ENCODE data around the gene RNF208. TPM values are rescaled to one million over a fixed set of nuclear protein-coding genes. Genes with fewer than 3 reads are reported as not detected.

The RNF208 gene
- polyA plus RNA-seq, 1 donor (not counting 4 experiments of a cell fraction or from before 2014, with no cell fraction given) = not detected

DNA sequence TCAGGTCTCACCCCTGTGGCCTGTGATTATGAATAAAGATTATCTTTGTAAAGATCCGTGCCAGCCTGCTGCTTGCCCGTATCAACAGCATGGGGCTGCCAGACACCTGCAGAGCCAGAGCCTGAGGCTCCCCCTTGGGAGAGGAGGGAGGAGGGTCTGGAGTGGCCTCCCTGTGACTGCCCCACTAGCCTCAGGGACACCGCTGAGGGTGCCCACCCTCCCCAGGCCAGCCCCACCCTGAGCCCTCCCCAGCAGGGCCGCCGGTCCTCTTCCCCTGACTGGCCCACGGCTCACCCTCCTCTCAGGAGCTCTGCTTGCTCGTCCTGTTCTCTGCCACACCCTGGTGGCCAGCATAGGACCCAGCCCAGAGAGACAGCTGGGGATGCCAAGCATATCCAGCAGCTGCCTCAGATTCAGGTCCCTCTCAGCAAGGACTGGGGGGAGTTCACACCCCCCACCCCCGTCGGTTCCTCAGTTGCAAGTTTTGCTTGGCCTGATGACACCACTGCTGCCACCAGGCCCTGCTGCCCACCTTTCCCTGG is 31.7 kb downstream of the RNF208 start:
- H3K27ac ChIP-seq (ENCODE audit: control insufficient read depth, insufficient read depth, low read length) = no peak overlapping the region
- no peak for FAIRE-seq
- peaks cover 2% of the 10 kb centered on the region for H4K20me1 ChIP-seq (ENCODE audit: control insufficient read depth, extremely low read depth, insufficient read depth, low read length)
- TF ChIP-seq, protein P1, sequence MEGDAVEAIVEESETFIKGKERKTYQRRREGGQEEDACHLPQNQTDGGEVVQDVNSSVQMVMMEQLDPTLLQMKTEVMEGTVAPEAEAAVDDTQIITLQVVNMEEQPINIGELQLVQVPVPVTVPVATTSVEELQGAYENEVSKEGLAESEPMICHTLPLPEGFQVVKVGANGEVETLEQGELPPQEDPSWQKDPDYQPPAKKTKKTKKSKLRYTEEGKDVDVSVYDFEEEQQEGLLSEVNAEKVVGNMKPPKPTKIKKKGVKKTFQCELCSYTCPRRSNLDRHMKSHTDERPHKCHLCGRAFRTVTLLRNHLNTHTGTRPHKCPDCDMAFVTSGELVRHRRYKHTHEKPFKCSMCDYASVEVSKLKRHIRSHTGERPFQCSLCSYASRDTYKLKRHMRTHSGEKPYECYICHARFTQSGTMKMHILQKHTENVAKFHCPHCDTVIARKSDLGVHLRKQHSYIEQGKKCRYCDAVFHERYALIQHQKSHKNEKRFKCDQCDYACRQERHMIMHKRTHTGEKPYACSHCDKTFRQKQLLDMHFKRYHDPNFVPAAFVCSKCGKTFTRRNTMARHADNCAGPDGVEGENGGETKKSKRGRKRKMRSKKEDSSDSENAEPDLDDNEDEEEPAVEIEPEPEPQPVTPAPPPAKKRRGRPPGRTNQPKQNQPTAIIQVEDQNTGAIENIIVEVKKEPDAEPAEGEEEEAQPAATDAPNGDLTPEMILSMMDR (optimal IDR thresholded peaks at IDR 0.05 in 1 of 3, IDR thresholded peaks at IDR 0.05 in 1 of 3, conservative IDR thresholded peaks at IDR 0.05 in 1 of 3; ENCODE audit: extremely low read depth in 1 of 3, insufficient read depth in 2 of 3, low read length in 3 of 3) = no peak
- no peak for TF ChIP-seq EZH2 (IDR thresholded peaks at IDR 0.05; ENCODE audit: low read length)
- no peaks in the 10 kb centered on the region for H3K9me3 ChIP-seq (ENCODE audit: control insufficient read depth, low read depth, low read length)
- peaks cover 46% of the 10 kb centered on the region for H3K79me2 ChIP-seq (ENCODE audit: control insufficient read depth, insufficient read depth, low read length)
- no peak overlapping the region for H3K9ac ChIP-seq (ENCODE audit: control insufficient read depth, extremely low read depth, insufficient read depth, low read length)
- dilution Hi-C loops (cut with MboI; ENCODE audit: extremely low pct_ligation_motif_present, low sequenced_read_pairs) = no loop called here
- H2AFZ ChIP-seq (ENCODE audit: control insufficient read depth, low read length) = no peak overlapping the region
- H3K4me3 ChIP-seq (ENCODE audit: control insufficient read depth in 2 of 3, extremely low read depth in 1 of 3, insufficient read depth in 2 of 3, low read depth in 1 of 3, low read length in 3 of 3) = no peak overlapping the region
- peaks cover 13 to 17% of the 10 kb centered on the region in 2 experiments for H3K36me3 ChIP-seq (ENCODE audit: control insufficient read depth in 2 of 2, extremely low read depth in 1 of 2, insufficient read depth in 2 of 2, low read length in 2 of 2)
- H3K9me1 ChIP-seq (ENCODE audit: control insufficient read depth, extremely low read depth, insufficient read depth, low read length) = peaks cover 2% of the 10 kb centered on the region
- no peak overlapping the region for H3K4me2 ChIP-seq (ENCODE audit: control insufficient read depth, extremely low read depth, insufficient read depth, low read depth, low read length)
- H3K27me3 ChIP-seq (ENCODE audit: control insufficient read depth, extremely low read depth, insufficient read depth, low read length) = peaks cover 3% of the 10 kb centered on the region
- no peak for DNase-seq (ENCODE audit: low read depth, low spot score)
- H3K4me1 ChIP-seq (ENCODE audit: control insufficient read depth, extremely low read depth, insufficient read depth, low read length) = peaks cover 33% of the 10 kb centered on the region

DNA sequence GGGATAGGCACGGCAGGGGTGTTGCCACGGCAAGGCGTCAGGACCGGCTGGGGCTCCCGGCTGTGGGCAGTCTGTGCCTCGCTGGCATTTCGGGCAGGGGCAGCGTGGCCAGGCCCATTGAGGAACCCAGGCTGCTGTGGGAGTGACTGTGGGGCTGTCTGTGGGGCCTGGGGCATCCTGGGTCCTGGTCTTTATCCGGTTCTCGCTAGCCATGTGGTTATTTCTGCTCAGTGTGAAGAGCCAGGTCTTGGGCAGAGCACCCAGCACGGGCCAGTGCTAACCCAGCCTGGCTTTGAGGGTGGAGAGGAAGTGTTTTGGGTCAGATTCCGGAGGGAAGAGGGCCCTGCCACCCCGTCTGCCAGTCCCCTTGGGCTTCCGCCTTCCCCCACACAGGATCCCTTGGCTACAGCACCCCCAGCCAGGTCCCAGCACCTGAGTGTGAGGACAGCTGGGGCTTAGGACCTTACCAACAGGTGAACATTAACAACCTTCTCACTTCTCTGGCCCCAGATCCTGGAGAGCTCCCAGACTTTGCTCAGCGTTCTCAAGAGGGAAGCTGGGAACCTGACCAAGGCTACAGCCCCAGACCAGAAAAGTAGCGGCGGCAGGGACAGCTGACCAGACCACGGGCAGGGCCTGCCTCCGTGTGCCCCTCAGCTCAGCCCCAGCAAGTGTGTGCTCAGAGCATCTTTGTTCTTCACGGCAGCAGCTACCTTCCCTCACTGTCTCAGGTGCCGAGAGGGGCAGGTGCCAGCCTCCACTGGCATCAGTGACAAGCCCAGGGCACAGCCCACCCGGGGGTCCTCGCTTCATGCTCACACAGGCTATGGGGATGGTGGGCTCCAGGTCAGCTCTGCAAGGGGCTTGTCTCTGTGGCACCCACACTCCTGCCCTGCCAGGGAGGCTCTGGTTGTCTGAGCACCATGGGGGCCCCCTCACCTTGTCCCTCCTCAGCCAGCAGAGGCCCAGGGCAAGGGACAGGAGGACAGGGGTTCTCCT is 32.4 kb downstream of the RNF208 start:
- H3K36me3 ChIP-seq (ENCODE audit: control insufficient read depth in 2 of 2, extremely low read depth in 1 of 2, insufficient read depth in 2 of 2, low read length in 2 of 2) = peaks cover 13 to 19% of the 10 kb centered on the region in 2 experiments
- TF ChIP-seq, protein P1 (optimal IDR thresholded peaks at IDR 0.05 in 1 of 3, IDR thresholded peaks at IDR 0.05 in 1 of 3, conservative IDR thresholded peaks at IDR 0.05 in 1 of 3; ENCODE audit: extremely low read depth in 1 of 3, insufficient read depth in 2 of 3, low read length in 3 of 3) = no peak
- no peak for TF ChIP-seq EZH2 (IDR thresholded peaks at IDR 0.05; ENCODE audit: low read length)
- no peak for FAIRE-seq

More for the DNA sequence above, 32.4 kb downstream of the RNF208 start:
- no peaks in the 10 kb centered on the region for H3K9me3 ChIP-seq (ENCODE audit: control insufficient read depth, low read depth, low read length)
- H4K20me1 ChIP-seq (ENCODE audit: control insufficient read depth, extremely low read depth, insufficient read depth, low read length) = no peaks in the 10 kb centered on the region
- H3K4me3 ChIP-seq (ENCODE audit: control insufficient read depth in 2 of 3, extremely low read depth in 1 of 3, insufficient read depth in 2 of 3, low read depth in 1 of 3, low read length in 3 of 3) = peak overlapping the region; percentile 88 to 96 (median 90)
- dilution Hi-C loops (cut with MboI; ENCODE audit: extremely low pct_ligation_motif_present, low sequenced_read_pairs) = no loop called here
- H2AFZ ChIP-seq (ENCODE audit: control insufficient read depth, low read length) = peak overlapping the region; percentile 22
- H3K27ac ChIP-seq (ENCODE audit: control insufficient read depth, insufficient read depth, low read length) = peak overlapping the region; percentile 89
- no peaks in the 10 kb centered on the region for H3K9me1 ChIP-seq (ENCODE audit: control insufficient read depth, extremely low read depth, insufficient read depth, low read length)
- H3K9ac ChIP-seq (ENCODE audit: control insufficient read depth, extremely low read depth, insufficient read depth, low read length) = peak overlapping the region; percentile 92
- H3K4me1 ChIP-seq (ENCODE audit: control insufficient read depth, extremely low read depth, insufficient read depth, low read length) = peaks cover 25% of the 10 kb centered on the region
- peaks cover 47% of the 10 kb centered on the region for H3K79me2 ChIP-seq (ENCODE audit: control insufficient read depth, insufficient read depth, low read length)
- peak overlapping the region; percentile 79 for H3K4me2 ChIP-seq (ENCODE audit: control insufficient read depth, extremely low read depth, insufficient read depth, low read depth, low read length)
- DNase-seq (ENCODE audit: low read depth, low spot score) = no peak
- peaks cover 3% of the 10 kb centered on the region for H3K27me3 ChIP-seq (ENCODE audit: control insufficient read depth, extremely low read depth, insufficient read depth, low read length)
